ENCODE measurements around the gene GMDS.

- TF ChIP-seq CTCF (IDR thresholded peaks at IDR 0.05) (no peak), POLR2A (IDR thresholded peaks at IDR 0.05) (no peak), POLR2AphosphoS5 (IDR thresholded peaks at IDR 0.05; ENCODE audit: insufficient read depth in 1 of 2, low read depth in 1 of 2) (no peak)
Observed at GRCh38 chr6:1925743-1926430, 319.5 kb downstream of the GMDS start.

Data from vagina (tissue), 2 donors.